Fibroblast of skin of left quadriceps (primary cell): ENCODE results near the gene ADAMTS4.

Experiments
- DNase-seq, 2 experiments: peaks; one replicate each; pipeline ENCODE4 v3.0.0-alpha.2; 2013; ENCODE audit warnings: low read depth in 2 of 2

The ADAMTS4 gene

GRCh38 chr1:161172776-161173376 is 26.0 kb downstream of the ADAMTS4 start:
- DNase-seq, result peak; percentile 90 to 91

- no peak for DNase-seq
Observed at GRCh38 chr1:161172349-161172748, 26.5 kb downstream of the ADAMTS4 start.

GRCh38 chr1:161171696-161172095 is 27.2 kb downstream of the ADAMTS4 start:
- no peak for DNase-seq

- no peak for DNase-seq
Observed at GRCh38 chr1:161171191-161171590, 27.7 kb downstream of the ADAMTS4 start.

GRCh38 chr1:161168906-161169305 is 29.9 kb downstream of the ADAMTS4 start:
- no peak for DNase-seq

- DNase-seq, result no peak
Observed at GRCh38 chr1:161166669-161167548, 31.9 kb downstream of the ADAMTS4 start.

- peak; percentile 91 to 93 for DNase-seq
Observed at GRCh38 chr1:161165742-161166668, 32.8 kb downstream of the ADAMTS4 start, which contains the start of gene PPOX. PPOX (plus strand) TSS chr1:161166426; CDS start chr1:161166848, 422 bp downstream.

GRCh38 chr1:161164901-161165610 is 33.8 kb downstream of the ADAMTS4 start:
- DNase-seq, result no peak

GRCh38 chr1:161163793-161164192 is 35.1 kb downstream of the ADAMTS4 start:
- DNase-seq, result no peak

- no peak for DNase-seq
Observed at GRCh38 chr1:161162806-161163205, 36.0 kb downstream of the ADAMTS4 start.

GRCh38 chr1:161162052-161162451 is 36.8 kb downstream of the ADAMTS4 start:
- no peak for DNase-seq

GRCh38 chr1:161161652-161162051 is 37.2 kb downstream of the ADAMTS4 start:
- no peak for DNase-seq

GRCh38 chr1:161160671-161161145 is 38.1 kb downstream of the ADAMTS4 start:
- no peak for DNase-seq

GRCh38 chr1:161159913-161160243 is 39.0 kb downstream of the ADAMTS4 start:
- DNase-seq, result no peak

GRCh38 chr1:161159087-161159912 is 39.6 kb downstream of the ADAMTS4 start, which contains the start of gene USP21:
USP21 (plus strand) TSS chr1:161159500; CDS start chr1:161160641, 1,141 bp downstream.
- peak; percentile 70 to 74 for DNase-seq

GRCh38 chr1:161158316-161159010 is 40.4 kb downstream of the ADAMTS4 start:
- no peak for DNase-seq

- no peak for DNase-seq
Observed at GRCh38 chr1:161157867-161158266, 41.0 kb downstream of the ADAMTS4 start.

GRCh38 chr1:161153682-161154337 is 45.0 kb downstream of the ADAMTS4 start, which contains the start of gene UFC1:
UFC1 (plus strand) TSS chr1:161153978; CDS start chr1:161153998, 20 bp downstream.
- DNase-seq, result peak; percentile 76 to 78

- no peak for DNase-seq
Observed at GRCh38 chr1:161153176-161153575, 45.7 kb downstream of the ADAMTS4 start.
